Stomach (tissue), 9 donors: ENCODE data around the gene VAV2. TPM values are rescaled to one million over a fixed set of nuclear protein-coding genes. Genes with fewer than 3 reads are reported as not detected.
A peak's percentile ranks its signal among the peaks of the same experiment; 100 is the strongest.

Experiments
- DNase-seq, 2 donors: peaks; one replicate each; pipeline versions ENCODE4 v3.0.0 to v3.0.0-alpha.2; 2013 to 2019
- H3K27ac ChIP-seq, 5 donors: fragments of 200-600 bp in 4 of 5; sonication (generic) in 4 of 5; one replicate each; pipeline ENCODE4 v1.5.1; 2013 to 2019; ENCODE audit warnings: mild to moderate bottlenecking in 1 of 5, moderate library complexity in 1 of 5
- H3K27me3 ChIP-seq, 3 donors: fragments of 200-600 bp; sonication (generic); one replicate each; pipeline ENCODE4 v1.5.1; 2017 to 2019; ENCODE audit warnings: mixed run types in 1 of 3
- H3K36me3 ChIP-seq, 4 donors: fragments of 200-600 bp; sonication (generic); 1 replicate in 3 of 4; 2 replicates in 1 of 4; pipeline ENCODE4 v1.5.1; 2016 to 2019
- H3K4me1 ChIP-seq, 4 donors: fragments of 200-600 bp; sonication (generic); one replicate each; pipeline ENCODE4 v1.5.1; 2016 to 2019
- H3K4me3 ChIP-seq, 4 donors: fragments of 200-600 bp; sonication (generic) in 3 of 4; one replicate each; pipeline ENCODE4 v1.5.1; 2016 to 2019; ENCODE audit warnings: mild to moderate bottlenecking in 1 of 4
- H3K9me3 ChIP-seq, 4 donors: fragments of 200-600 bp; sonication (generic); one replicate each; pipeline ENCODE4 v1.5.1; 2016 to 2019
- EP300 ChIP-seq: sonication (generic); formaldehyde crosslinking; IDR thresholded peaks from one replicate; pipeline ENCODE4 v1.6.1; 2017; ENCODE audit warnings: antibody characterized with exemption
- POLR2A ChIP-seq, 4 donors: fragments of 450-650 bp; IDR thresholded peaks; one replicate each; pipeline ENCODE4 v1.6.1; 2016; ENCODE audit warnings: antibody characterized with exemption in 4 of 4, control low read depth in 2 of 4, mild to moderate bottlenecking in 1 of 4, moderate library complexity in 1 of 4
- POLR2AphosphoS5 ChIP-seq, 3 donors: sonication (generic); formaldehyde crosslinking; IDR thresholded peaks; one replicate each; pipeline ENCODE4 v1.6.1; 2016; ENCODE audit warnings: antibody characterized with exemption in 3 of 3
- WGBS, 5 donors: extraction: QIAGEN DNeasy Blood & Tissue Kit in 3 of 5; methylation state at CpG; one replicate each; pipeline versions ENCODE4 v1.1.5 to v1.1.7; 2013 to 2018; 5-methylcytosine and 5-hydroxymethylcytosine counted together
- intact Hi-C: fragments of 100-400 bp; cut with DNase I; formaldehyde crosslinking; loops from one replicate; pipeline ENCODE4 v1.15.1; 2023; ENCODE audit warnings: low total_unique reads
- polyA plus RNA-seq, 3 donors: library from polyadenylated mRNA; stranded (reverse); fragments of 200-250 nt; gene quantifications; one replicate each; pipeline ENCODE4 v1.2.3, GENCODE V29; 2013
- total RNA-seq, 5 donors: library from RNA; depleted of rRNA; stranded (reverse); fragments of >200 nt; gene quantifications; one replicate each; pipeline versions ENCODE4 v1.1.0 to v1.2.3, GENCODE V29; 2014 to 2016
- TF ChIP-seq, protein P1 (sequence below), 7 experiments: fragments of 450-650 bp in 4 of 7; fragments of 200-600 bp in 3 of 7; sonication (generic) in 3 of 7; IDR thresholded peaks; one replicate each; pipeline ENCODE4 v1.5.1; 2016 to 2019; ENCODE audit warnings: antibody characterized with exemption in 7 of 7, control low read depth in 2 of 7, mild to moderate bottlenecking in 1 of 7
- donor health status: healthy with polysubstance abuse.
- donor health status: Bipolar disorder and iron deficiency.
- donor health status: healthy.

VAV2 gene
- total and polyA plus RNA-seq, 8 donors, result 4.1 to 14.2 (median 7.0) TPM

DNA sequence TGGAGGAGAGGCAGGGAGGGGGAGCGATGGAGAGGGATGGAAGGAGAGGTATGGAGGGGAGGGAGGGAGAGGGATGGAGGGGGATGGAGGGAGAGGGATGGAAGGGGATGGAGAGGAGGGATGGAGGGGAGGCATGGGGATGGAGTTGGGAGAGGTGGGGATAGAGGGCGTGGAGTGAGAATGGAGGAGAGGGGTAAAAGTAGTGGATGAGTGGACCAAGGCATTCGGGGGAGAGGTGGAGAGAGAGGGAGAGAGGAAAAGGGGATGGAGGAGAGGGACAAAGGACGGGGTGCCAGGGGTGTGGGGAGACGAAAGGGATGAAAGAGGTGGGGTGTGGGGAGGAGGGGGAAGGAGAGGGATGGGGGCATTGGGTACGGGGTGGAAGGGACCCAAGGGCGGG is 100.4 kb downstream of the VAV2 start:
- DNase-seq, result no peak
- intact Hi-C loops, result no loop called here
- peaks cover 0 to 16% (median 7%) of the 10 kb centered on the region in 4 donors for H3K4me1 ChIP-seq
- H3K27ac ChIP-seq, result no peak overlapping the region
- H3K9me3 ChIP-seq, result no peaks in the 10 kb centered on the region
- WGBS, 5 donors, result 77 to 95% (median 87%) methylated on average over 6 to 7 of the region's 7 CpGs
- H3K36me3 ChIP-seq, result peaks cover 0 to 6% (median 2%) of the 10 kb centered on the region in 4 donors
- no peaks in the 10 kb centered on the region for H3K27me3 ChIP-seq
- no peak for TF ChIP-seq POLR2AphosphoS5 (IDR thresholded peaks at IDR 0.05)
- no peak for TF ChIP-seq POLR2A (IDR thresholded peaks at IDR 0.05)
- TF ChIP-seq EP300, result no peak
- no peak overlapping the region for H3K4me3 ChIP-seq

DNA sequence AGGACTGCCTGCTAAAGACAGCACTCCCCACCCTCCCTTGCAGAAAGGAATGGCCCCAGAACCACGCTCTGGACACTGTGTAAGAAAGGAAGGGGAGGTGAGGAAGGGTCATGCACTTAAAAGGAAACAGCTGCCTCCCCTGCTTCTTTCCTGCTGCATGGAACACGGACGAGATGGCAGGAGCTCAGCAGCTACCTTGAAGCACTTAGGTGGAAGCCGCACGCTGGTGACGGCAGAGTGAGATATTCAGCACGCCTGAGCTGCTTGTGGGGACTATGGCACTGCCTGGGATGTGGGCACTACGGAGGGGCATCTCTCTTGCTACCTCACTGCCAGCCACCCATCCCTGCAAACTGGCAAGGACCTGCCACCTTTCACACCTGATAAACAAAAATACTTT is 101.5 kb downstream of the VAV2 start:
- TF ChIP-seq EP300 (no peak), POLR2AphosphoS5 (IDR thresholded peaks at IDR 0.05) (no peak), POLR2A (IDR thresholded peaks at IDR 0.05) (no peak)
- TF ChIP-seq, protein P1, sequence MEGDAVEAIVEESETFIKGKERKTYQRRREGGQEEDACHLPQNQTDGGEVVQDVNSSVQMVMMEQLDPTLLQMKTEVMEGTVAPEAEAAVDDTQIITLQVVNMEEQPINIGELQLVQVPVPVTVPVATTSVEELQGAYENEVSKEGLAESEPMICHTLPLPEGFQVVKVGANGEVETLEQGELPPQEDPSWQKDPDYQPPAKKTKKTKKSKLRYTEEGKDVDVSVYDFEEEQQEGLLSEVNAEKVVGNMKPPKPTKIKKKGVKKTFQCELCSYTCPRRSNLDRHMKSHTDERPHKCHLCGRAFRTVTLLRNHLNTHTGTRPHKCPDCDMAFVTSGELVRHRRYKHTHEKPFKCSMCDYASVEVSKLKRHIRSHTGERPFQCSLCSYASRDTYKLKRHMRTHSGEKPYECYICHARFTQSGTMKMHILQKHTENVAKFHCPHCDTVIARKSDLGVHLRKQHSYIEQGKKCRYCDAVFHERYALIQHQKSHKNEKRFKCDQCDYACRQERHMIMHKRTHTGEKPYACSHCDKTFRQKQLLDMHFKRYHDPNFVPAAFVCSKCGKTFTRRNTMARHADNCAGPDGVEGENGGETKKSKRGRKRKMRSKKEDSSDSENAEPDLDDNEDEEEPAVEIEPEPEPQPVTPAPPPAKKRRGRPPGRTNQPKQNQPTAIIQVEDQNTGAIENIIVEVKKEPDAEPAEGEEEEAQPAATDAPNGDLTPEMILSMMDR (IDR thresholded peaks at IDR 0.05), result no peak
- WGBS, 5 donors, result 90 to 95% (median 93%) methylated on average over 8 of the region's 8 CpGs
- DNase-seq, result no peak
- no peak overlapping the region for H3K4me3 ChIP-seq
- no peak overlapping the region for H3K27ac ChIP-seq
- intact Hi-C loops, result no loop called here
- H3K4me1 ChIP-seq, result peaks cover 0 to 16% (median 7%) of the 10 kb centered on the region in 4 donors
- H3K36me3 ChIP-seq, result peaks cover 0 to 6% (median 2%) of the 10 kb centered on the region in 4 donors
- no peaks in the 10 kb centered on the region for H3K9me3 ChIP-seq
- H3K27me3 ChIP-seq, result no peaks in the 10 kb centered on the region

DNA sequence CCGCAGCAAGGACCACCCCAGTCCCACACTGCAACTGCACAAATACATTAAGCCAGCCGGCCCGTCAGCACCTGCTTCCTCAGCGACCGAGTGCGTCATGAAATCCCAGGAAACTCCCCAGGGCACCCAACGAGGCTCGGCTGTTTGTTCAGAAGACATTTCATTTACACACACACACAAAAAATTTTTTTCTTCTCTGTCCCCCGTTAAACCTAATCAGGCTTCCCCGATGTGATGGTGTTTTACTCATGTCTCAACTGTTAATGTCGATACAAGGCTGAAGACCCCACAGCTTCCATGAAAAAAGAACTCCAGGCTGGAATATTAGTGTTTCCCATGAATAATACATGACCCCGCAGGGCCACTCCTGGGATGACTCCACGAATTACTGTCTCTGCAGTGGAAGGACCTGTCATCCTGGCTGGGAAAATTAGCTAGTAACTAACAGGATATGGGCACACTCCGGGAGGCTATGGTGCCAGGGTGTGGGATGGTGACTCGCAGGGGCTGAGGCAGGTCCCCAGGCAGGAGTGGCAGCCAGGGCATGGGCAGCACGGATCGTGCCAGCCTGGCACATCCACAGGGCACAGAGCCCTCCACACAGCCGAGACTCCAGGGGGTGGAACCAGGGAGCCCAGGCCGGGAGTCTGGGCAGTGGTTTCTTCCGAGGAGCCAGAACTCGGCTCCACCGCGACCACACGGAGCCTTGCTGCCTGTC is 102.4 kb downstream of the VAV2 start:
- H3K27ac ChIP-seq, result no peak overlapping the region
- H3K27me3 ChIP-seq, result no peaks in the 10 kb centered on the region
- 79 to 90% (median 87%) methylated on average over 23 to 24 of the region's 24 CpGs for WGBS, 5 donors
- intact Hi-C loops, result no loop called here
- no peak overlapping the region for H3K4me3 ChIP-seq
- H3K9me3 ChIP-seq, result no peaks in the 10 kb centered on the region
- TF ChIP-seq, protein P1 (IDR thresholded peaks at IDR 0.05), result no peak
- no peak for TF ChIP-seq POLR2A (IDR thresholded peaks at IDR 0.05)
- H3K4me1 ChIP-seq, result peaks cover 0 to 16% (median 7%) of the 10 kb centered on the region in 4 donors
- peak in 1 of 2 donors; percentile 60 for DNase-seq
- peaks cover 0 to 1% (median under 1%) of the 10 kb centered on the region in 4 donors for H3K36me3 ChIP-seq

DNA sequence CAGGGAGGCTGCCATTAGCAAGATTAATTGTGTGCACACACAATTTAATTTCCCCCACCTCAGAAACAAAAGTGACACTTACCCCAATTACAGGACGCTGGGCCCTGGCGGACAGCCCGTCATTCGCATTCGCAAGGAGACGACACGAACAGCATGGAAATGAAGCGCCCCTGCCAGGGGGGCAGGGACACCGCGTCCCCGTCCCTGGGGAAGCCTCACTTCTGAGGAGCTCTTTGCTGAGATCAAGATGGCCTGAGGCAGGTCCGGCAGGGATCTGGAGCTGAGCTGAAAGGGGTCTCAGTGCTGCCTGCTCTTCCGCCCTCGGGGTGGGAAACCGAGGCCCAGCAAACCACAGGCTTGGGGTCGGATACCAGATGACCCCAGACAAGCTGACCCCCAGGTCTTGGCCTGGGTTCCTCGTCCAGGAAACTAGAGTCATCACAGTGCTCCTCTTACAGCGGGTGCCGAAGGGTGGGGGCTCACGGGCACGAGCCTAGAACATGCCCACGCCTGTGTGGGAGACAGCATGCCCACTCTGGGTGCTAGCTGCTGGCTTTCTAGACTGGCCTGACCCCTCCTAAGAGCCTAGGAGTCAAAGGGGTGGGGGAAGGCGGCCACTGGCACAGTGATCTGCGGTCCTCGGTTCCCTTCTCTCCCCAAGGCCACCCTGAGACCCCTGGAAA is 103.2 kb downstream of the VAV2 start:
- Histone ChIP-seq H3K36me3 (no peaks in the 10 kb centered on the region), H3K27me3 (no peaks in the 10 kb centered on the region), H3K4me3 (no peak overlapping the region), H3K9me3 (no peaks in the 10 kb centered on the region), H3K4me1 (peaks cover 0 to 16% (median 7%) of the 10 kb centered on the region in 4 donors), H3K27ac (no peak overlapping the region)
- no peak for DNase-seq
- intact Hi-C loops, result no loop called here
- 78 to 94% (median 87%) methylated on average over 16 to 25 of the region's 25 CpGs for WGBS, 5 donors
- TF ChIP-seq POLR2A (IDR thresholded peaks at IDR 0.05) (no peak), POLR2AphosphoS5 (IDR thresholded peaks at IDR 0.05) (no peak)

DNA sequence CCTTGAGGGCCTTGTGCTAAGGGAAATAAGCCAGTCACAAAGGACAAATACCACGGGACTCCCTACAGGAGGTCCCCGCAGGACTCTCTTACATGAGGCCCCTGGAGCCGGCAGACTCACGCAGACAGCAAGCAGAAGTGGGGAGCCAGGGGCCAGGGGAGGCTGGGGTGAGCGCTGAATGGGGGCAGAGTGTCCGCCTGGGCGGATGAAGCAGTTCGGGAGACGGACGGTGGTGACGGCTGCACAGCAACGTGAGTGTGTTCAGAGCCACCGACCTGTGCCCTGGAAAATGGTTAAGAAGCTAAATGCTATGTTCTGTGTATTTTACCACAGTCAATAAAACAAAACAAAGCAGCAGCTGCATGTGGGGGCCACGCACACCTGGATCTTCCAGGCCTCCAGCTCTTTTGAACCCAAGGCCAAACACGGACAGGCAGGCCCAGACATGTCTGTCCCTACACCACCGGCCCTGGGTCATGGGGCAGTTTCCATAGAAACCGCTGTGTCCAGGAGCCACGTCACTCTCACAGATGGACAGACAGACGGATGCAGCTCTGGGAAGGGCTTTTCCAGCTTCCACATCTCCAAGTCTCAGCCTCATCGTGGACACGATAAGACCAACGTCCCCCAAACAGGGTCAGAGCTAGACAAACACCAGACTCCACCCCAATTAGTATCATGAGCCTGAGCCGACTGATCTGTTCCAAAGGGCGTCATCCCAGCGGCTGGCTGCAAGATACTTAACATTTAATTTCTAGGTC is 103.9 kb downstream of the VAV2 start:
- peaks cover 0 to 12% (median 7%) of the 10 kb centered on the region in 4 donors for H3K4me1 ChIP-seq
- no peaks in the 10 kb centered on the region for H3K36me3 ChIP-seq
- 66 to 82% (median 72%) methylated on average over 21 to 25 of the region's 25 CpGs for WGBS, 5 donors
- H3K27me3 ChIP-seq, result no peaks in the 10 kb centered on the region
- H3K9me3 ChIP-seq, result no peaks in the 10 kb centered on the region
- TF ChIP-seq EP300 (no peak), POLR2AphosphoS5 (IDR thresholded peaks at IDR 0.05) (no peak), POLR2A (IDR thresholded peaks at IDR 0.05) (no peak)
- TF ChIP-seq, protein P1 (IDR thresholded peaks at IDR 0.05), result no peak
- peak in 1 of 2 donors; percentile 51 for DNase-seq
- intact Hi-C loops, result no loop called here
- no peak overlapping the region for H3K4me3 ChIP-seq
- no peak overlapping the region for H3K27ac ChIP-seq
